ENCODE data around the gene NAA10. TPM values are rescaled to one million over a fixed set of nuclear protein-coding genes. Genes with fewer than 3 reads are reported as not detected.

NAA10 gene
- polyA plus RNA-seq, 4 donors, result 46.8 to 83.0 (median 58.6) TPM

DNA sequence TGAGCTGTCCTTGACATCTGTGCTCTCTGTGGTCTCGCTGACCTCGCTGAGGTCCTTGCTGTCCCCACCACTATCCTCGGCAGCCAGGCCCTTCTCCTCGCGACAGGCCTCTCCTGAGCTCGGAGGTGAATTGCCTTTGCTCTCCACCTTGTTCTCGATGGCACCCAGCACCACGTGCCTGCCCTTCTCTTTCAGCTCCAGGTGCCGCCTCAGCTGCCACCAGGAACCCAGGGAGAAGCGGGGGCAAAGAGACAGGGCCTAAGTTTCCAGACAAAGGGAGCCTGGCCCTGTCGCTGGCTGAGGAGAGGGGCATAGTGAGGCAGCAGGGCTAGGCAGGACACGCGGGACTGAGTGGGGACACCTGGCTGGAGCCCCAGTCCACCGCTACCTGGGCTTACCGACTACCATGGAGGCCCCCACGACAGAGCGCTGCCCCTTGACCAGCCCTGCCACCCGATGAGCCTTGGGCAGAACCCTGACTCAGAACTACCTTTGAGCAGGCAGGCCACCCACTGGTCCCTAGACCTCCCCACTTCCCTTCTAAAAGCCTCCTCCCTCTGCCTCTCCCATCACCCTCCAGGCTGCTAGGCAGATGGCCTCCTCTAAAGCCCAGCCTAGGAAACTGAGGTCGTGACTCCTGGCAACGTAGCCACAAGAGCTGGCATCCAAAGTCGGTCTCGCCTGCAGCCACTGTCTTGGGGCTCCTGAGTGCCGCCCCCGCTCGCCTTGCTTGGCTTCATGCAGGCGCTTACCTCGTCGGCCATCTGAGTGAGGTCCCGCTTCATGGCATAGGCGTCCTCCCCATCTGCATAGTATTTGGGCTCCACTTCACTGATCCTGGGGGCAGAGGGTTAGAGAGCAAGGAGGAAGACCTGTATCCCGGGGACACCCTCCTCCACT, 4.6 kb downstream of the NAA10 start:
- DNase-seq (ENCODE audit: low read depth in 4 of 4, low spot score in 3 of 4), result no peak

DNA sequence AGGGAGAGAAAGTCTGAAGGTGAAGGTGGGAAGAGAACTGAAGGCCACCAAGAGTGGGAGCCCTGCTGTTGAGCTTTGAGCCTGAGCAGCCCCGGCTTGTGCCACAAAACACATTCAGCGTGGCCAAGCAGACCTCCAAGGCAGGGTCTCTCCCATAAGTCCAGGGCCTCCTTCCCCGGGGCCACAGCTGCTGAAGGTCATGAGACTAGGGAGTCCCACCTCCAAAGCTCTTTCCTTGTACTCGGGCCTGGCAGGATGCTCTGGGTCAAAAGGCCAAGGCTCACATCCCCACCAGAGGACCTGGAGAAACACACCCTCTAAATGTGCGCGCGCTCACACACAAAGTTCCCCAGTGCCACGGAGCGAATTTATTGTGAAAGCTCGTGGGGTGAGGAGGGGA, 5.3 kb downstream of the NAA10 start:
- DNase-seq (ENCODE audit: low read depth in 4 of 4, low spot score in 3 of 4), result no peak

DNA sequence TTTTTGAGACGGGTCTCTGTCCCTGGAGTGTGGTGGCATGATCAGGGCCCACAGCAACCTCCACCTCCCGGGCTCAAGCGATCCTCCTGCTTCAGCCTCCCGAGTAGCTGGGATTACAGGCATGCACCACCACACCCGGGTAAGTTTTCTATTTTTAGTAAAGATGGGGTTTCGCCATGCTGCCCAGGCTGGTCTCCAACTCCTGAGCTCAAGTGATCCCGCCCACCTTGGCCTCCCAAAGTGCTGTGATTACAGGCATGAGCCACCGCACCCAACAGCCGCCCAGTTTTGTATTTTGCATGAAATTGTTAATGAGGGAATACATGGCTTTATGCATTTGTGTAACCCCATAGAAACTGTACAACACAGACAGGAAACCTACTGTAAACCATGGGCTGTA, 6.0 kb downstream of the NAA10 start:
- DNase-seq (ENCODE audit: low read depth in 4 of 4, low spot score in 3 of 4), result no peak

DNA sequence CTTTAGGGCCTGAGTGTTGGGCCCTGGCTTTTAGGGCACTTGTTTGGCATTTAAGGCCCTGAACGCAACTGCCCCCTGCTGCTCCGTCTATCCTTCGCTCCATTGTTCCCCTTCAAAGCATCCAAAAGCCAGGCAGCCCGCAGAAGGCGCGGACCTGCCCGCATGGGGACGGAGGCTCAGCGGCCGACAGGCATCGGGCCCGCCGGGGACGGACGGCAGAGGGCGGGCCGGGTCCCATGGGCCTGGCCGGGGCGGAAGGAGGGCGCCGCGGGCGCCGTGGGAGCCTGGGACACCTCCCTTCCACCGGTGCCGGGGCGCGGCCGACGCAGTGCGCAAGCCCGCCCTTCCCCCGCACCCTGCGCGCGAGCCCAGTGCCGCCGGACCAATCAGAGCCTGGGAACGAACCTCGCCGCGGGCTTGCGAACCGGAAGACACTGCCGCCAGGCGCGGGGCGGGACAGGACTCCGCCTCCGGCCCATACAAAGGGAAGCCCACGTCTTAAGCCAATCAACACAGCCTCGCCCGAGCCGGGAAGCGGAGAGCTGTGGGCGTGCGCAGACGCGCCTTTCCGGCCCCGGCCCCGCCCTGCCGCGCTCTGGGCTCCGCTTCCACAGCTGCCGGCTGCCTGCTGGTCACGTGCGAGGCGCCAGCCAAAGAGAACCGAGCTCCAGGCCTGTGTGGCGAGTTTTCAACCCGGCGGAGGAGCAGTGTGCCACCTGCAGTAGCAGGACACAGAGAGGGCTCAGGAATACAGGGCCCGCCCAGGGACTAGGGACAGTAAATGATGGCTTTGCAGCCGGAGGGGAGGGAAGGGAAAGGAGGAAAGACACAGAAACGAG, 6.7 kb downstream of the NAA10 start:
- peak; percentile 75 to 88 (median 83) for DNase-seq (ENCODE audit: low read depth in 4 of 4, low spot score in 3 of 4)

DNA sequence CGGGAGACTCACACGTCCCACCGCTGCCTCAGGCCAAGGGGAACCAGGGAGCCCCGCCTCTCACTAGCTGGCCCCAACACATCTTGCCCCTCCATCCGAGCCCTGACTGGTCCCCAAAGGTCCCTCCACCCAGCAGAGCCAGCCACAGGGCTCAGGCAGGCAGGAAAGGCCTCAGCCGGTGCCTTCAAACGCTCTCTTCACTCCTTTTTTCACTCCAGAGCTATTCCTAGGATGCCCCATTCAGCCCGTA, 7.2 kb downstream of the NAA10 start:
- DNase-seq (ENCODE audit: low read depth in 4 of 4, low spot score in 3 of 4), result no peak

DNA sequence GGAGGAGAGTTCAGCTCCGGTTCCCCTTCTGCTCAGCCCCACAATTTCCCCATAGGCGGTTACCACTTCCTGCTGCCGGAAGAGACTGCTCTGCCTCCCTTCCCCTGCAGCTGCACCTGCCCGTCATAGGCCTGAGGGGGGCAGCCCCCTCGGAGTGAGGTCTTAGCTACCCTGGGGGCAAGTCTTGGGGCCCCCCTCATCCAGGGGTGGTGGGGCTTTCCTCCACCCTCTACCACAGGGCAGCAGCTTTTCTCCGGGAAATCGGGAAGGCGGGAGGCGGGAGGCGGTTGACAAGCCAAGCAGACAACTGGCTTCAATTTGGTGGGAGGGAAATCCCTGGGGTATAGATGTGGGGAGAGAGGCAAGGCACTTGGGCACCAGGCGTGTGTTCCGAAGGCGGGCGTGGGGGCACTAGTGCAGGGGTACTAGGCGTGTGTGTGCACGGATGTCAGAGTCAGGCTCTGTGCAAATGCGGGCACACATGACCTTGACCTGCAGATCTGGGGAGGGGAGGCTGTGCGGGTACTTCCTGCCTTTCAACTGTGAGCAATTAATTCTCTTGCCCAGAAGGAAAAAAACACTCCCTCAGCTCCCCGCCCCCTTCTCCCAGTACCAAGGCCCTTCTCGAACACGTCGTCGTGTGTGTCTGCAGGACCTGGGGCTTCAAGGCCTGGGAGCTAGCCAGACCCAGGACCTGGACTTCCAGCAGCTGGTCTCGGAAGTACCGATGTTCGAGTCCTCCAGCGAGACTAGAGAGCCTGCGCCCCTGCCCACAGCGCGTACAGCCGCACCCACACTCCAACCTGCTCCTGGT, 7.8 kb downstream of the NAA10 start:
- no peak for DNase-seq (ENCODE audit: low read depth in 4 of 4, low spot score in 3 of 4)

DNA sequence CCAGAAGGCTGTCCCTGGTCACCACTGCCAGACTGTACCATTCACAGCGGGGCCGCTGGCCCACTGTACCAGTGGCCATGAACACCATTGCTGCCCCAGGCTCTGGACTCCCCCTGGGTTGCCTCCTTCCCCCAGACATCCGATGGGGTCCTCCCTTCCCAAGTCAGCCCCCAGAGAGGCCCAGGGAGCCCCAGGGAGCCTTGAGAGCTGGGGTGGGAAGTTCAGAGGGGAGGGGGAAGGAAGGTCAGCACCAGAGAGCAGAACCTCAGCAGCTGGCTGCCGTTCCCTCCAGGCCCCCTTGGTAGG, 8.3 kb downstream of the NAA10 start:
- DNase-seq (ENCODE audit: low read depth in 4 of 4, low spot score in 3 of 4), result no peak

DNA sequence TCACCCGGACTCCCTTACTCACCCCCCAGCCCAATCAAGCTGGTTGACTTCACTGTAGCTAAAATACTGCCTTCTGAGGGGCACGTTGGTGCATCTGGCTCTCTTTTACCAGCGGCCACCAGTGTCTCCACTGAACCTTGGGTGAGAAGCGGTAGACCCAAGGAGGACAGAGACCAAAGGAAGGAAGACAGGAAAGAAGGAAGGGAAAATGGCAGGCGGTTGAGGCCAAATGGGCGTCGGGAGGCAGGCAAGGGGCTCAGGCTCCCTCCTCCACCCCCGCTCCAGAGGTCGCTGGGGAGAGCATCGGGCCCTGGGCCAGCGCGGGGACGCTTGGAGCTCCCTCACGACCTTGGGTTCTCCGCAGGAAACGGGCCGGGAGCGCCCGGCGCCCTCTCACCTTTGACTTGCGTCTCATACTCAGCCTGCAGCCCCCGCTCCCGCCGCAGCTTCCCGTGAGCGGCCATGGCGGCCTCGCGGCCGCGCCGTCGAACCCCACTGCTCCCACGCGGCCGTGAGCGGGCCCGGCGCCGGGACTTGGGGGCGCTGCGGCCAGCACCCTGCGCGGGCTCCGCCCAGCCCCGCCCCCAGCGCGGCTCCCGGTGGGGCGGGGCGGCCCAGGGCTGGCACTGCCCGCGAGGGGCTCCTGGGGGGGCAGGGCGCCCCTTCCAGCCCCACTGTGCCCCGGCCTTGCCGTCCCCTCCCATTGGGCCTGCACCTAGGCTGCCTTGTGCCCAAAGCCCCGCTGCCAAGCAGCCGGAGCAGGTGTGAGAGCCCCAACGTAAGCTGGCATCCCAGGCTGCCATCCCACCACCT, 8.9 kb downstream of the NAA10 start, which contains the start of gene ARHGAP4:
Gene ARHGAP4 (minus strand): TSS at position 526 of the 813 bp plus-strand sequence. CDS start 62 bp downstream, at position 464.
- DNase-seq (ENCODE audit: low read depth in 4 of 4, low spot score in 3 of 4), result no peak

DNA sequence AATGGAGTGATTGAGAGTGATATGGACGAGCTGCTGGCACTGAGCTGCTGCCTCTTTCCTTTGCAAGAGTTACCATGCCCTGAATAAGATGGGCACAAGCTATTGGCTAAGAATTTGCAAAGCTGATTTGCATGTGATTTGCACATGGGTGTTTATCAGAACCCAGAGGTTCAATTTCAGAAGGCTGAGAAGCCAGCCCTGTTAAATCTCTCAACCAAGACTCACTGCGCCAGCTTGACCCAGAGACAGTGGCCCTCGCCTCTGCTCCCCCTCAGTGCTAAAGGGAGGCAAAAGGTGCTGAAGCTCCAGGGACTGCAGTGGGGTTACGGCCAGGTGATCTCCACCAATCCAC, 9.5 kb downstream of the NAA10 start:
- DNase-seq (ENCODE audit: low read depth in 4 of 4, low spot score in 3 of 4), result no peak

DNA sequence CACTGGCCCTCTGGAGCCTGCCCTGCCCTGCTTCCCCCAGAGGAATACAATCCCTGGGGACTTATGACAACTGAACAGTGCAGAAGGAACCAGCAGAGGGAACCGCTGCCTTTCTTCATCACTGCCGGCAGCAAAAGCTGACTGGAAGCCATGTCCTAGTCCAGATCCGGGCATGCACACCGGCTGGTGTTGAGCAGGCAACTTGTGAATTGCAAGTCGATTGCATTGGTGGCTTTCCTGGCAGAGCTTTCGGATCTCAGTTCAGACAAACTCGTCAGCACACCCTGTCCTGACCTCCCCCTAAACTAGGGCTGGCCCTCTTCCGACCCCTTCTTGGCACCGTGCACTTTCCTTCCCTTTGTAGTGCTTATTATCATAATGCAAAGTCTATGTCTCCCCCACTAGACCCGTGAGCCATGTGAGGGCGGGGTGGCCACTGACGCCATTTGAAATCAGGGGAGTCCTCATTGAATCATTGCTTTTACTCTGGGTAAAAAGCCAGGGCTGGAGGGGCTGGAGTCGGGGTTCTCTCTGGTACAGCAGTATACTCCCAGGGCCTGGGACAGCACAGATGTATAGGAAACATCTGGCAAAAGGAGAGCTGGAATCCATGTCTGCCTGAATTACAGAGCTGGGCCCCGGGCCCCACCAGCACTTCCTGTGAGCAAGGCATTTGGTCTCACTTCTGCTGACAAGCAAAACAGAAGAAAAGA, 10.5 kb downstream of the NAA10 start:
- DNase-seq (ENCODE audit: low read depth in 4 of 4, low spot score in 3 of 4), result no peak

DNA sequence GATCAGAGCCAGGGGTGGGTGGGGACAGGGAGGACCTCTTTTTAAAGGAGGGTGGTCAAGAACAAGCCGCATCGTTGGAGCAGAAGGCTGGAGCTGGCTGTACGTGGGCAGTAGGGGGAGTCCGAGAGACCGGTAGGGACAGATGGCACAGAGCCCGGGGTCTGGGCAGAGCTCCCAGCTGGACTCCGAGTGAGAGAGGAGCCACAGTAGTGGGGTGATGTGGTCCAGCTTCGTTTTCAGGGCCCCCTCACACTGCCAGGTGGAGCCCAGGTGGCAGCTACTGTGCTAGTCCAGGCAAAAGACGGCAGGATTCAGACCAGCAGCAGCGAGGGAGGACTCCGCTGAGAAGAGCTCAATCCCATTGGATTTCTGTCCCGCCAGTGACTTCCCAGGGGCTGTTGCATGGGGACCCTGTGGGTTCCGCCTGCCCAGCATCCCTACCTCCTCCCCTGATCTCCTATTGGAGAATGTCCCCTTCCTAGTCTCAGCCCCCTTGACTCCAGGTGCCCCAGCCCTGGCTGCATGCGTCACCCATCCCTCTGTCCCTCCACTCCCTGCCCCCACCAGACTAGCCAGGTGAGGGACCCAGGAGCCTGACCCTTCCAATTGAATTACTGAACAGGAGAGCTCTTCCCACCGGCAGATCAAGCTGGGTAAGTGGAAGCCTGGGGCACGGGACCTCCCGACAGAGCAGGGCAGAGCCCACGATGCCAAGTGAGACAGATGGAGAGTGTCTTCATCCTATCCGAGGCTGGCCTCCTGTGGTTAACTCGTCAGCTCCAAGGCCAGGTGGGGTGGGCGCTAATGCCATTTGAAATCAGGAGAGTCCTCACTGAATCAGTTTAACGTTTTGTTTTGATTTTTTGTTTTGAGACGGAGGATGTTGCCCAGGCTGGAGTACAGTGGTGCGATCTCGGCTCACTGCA, 11.6 kb downstream of the NAA10 start:
- no peak for DNase-seq (ENCODE audit: low read depth in 4 of 4, low spot score in 3 of 4)

DNA sequence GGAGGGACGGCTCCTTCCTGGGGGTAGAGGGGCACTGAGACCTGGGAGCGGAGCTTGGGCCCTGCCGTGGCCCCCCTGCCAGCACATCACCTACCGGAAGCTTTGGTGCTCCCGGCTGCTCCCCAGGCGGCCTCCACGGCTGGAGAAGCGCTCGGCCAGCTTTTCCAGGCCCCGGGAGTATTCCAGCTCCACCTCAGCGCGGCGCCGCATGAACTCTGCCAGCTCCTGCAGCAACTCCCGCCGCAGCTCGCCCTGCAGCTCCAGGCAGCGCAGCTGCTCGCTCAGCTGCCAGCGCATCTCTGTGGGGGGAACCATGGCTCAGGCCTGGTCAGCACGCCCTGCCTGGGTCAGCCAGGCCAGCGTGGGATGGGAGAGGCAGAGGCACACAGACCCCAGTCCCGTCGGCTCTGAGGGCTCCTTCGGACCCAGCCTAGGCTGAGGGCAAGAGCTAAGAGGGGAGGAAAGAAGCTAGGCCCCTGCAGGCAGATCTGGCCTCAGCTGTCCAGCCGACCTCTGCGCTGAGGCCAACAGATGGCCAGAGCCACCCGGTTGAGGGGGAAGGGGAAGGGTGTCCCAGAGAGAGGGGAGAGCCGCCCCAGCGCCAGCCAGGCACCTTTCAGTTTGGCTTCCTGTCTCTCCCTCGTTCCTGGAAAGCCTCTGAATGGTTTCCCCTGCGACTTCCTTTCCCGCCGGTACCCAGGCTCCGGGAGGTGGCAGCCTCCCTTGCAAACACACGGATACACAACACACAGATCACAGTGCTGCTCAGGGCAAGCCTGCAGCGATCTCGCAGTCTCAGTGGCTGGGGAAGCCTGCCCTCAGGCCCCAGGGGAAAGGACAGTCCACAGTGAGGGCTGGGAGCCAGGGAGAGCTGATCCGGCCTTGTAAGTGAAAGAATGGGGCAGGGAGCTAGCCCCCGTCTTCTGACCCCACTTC, 13.1 kb downstream of the NAA10 start:
- DNase-seq (ENCODE audit: low read depth in 4 of 4, low spot score in 3 of 4), result no peak

DNA sequence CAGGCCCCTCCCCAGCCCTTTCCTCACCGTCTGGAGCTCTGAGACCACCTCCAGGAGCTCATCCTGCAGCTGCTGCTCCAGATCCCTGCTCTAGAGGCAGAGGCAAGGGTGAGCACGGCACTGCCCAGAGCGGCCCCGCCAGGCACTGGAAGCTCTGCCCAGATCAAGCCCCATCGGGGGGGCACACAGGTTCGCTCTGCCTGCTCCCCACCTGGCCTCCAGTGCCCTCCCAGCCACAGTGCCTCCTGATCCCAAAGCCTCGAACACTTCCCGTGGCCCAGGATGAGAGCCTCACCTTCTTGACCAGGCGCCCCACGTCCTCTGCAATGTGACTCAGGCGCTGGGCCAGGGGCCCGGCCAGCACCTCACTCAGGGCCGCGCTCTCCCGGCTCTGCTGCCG, 13.8 kb downstream of the NAA10 start:
- DNase-seq (ENCODE audit: low read depth in 4 of 4, low spot score in 3 of 4), result no peak

DNA sequence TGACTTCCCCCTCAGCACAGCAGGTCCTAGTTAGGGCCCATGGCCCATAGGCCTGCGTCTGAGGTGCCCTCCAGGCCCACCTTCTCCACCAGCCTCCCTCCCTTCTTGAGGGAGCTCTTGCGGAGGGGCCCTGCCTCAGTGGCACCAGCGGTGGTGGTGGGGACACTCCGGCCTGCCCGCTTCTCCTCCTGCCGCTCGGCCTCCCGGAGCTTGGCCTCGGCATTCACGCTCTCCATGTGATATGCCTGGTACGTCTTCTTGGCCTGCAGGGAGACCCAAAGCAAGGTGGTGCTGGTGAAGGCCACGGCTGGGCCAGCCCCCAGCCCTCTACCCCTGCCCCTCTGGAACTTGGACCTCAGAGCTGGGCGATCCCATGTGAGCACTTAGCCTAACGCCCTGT, 14.3 kb downstream of the NAA10 start:
- DNase-seq (ENCODE audit: low read depth in 4 of 4, low spot score in 3 of 4), result no peak

DNA sequence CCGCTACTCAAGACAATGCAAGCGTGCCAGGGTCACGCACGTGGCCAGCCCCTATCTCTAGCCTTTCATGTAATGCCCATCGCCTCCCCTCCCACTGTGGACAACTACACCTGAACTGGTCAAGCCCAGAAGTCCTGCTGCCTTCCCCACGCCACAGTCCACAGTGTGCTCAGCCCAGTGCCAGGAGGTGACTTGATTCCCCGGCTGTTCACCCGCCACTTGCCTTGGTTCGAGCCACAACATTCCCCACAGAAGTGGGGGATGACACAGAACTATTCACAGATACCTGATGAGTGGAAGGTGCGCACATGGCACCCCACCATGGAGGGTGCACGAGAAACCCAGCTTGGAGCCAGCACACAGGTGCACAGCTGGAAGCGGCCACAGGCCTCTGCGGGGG, 15.6 kb downstream of the NAA10 start:
- no peak for DNase-seq (ENCODE audit: low read depth in 4 of 4, low spot score in 3 of 4)

DNA sequence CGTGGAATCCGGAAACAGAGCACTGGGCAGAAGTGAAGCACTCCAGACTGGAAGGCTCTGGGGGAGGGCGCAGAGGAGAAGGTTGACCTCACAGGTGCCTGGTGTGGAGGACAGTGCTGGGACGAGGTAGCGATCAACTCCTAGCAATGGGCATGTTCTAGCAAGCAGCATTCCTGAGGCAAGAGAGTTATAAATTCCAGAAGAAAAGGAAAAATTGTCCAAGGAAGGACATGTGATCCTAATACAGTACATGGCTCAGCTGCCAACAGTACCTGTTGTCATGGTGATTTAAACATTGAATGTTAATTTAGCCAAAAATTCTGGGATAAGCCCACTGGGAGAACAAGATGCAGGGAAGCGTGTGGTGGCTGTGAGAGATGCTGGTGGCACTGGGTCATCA, 17.0 kb downstream of the NAA10 start:
- no peak for DNase-seq (ENCODE audit: low read depth in 4 of 4, low spot score in 3 of 4)

DNA sequence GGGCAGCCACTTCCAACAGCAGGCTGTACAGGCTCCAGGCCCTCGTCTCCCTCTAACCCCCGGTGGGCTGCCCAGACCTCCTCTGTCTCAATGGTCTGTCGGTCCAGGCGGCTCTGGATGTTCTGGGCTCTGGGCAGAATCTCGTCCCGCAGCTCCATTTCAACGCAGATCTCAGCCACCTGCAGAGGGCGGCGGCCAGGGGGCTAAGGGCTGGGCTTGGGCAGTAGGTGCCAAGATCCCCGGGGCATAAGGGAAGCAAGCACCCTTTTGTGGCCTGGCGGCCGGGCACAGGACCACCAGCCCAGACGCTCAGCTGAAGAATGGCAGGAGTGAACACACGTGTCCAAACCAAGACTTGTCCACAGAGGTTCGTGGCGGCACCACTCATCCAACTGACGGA, 21.1 kb downstream of the NAA10 start:
- no peak for DNase-seq (ENCODE audit: low read depth in 4 of 4, low spot score in 3 of 4)

DNA sequence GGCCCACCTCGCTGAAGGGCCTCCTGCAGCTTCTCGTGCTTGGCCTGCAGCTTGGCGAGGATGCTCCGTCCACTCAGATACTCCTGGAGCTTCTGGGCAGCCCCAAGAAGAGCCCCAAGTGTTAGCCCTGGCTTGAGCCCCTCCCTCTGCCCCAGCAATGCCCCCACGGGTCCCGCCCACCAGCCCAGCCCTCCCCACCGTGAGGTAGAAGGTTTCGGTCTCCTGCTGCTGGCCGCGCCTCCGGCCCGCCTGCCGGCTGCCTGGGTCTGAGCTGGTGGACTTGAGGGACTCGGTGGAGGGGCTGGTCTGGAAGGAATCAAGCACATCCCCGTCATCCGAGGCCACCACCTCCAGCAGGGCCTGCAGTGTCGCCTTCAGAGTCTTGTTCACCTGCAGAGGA, 21.6 kb downstream of the NAA10 start:
- DNase-seq (ENCODE audit: low read depth in 4 of 4, low spot score in 3 of 4), result no peak
